Endothelial cell of umbilical vein (primary cell): Measurements from ENCODE around the gene MRPS30. TPM values are rescaled to one million over a fixed set of nuclear protein-coding genes. Genes with fewer than 3 reads are reported as not detected.

Experiments
- BruUV-seq: library from RNA; stranded (reverse); fragments of 400-500 nt; replicated peaks from 2 replicates; lab custom pipeline; 2021; lab: Mats Ljungman, UMichigan
- CTCF ChIA-PET: fragments of 300-600, 350-600 bp; sonication (Branson Sonifier 250); formaldehyde crosslinking; loops from one replicate; lab custom pipeline; 2021; ENCODE audit warnings: antibody characterized with exemption, inconsistent platforms; lab: Charles Lee
- POLR2A ChIA-PET: fragments of 300-600, 350-600 bp; sonication (Branson Sonifier 250); formaldehyde crosslinking; loops from one replicate; lab custom pipeline; 2021; ENCODE audit warnings: antibody characterized with exemption, inconsistent platforms; lab: Charles Lee
- DNase-seq: peaks from one replicate; pipeline ENCODE4 v3.0.0-alpha.2; 2011; ENCODE audit warnings: low read depth, low spot score
- FAIRE-seq: peaks from 2 replicates; lab custom pipeline; 2011; peaks lifted over from hg19 to GRCh38; lab: Jason Lieb, UNC
- H2AFZ ChIP-seq: 2 replicates; pipeline ENCODE4 v1.6.0; 2012; ENCODE audit warnings: low read depth, low read length, control low read depth, inconsistent platforms
- H3K27ac ChIP-seq: 2 replicates; pipeline ENCODE4 v1.5.1; 2011; ENCODE audit warnings: low read depth, mild to moderate bottlenecking, control low read depth, low read length, moderate library complexity; ENCODE audit not compliant: insufficient read depth
- H3K27me3 ChIP-seq, 2 experiments: 2 replicates each; pipeline versions ENCODE4 v1.6.0 to v1.6.1; 2011; ENCODE audit warnings: low read length in 2 of 2, mixed read lengths in 1 of 2; ENCODE audit not compliant: control insufficient read depth in 2 of 2, insufficient read depth in 2 of 2
- H3K36me3 ChIP-seq, 2 experiments: 2 replicates in 1 of 2; 3 replicates in 1 of 2; pipeline ENCODE4 v1.5.1; 2011; ENCODE audit warnings: low read length in 2 of 2, mild to moderate bottlenecking in 1 of 2, moderate library complexity in 1 of 2; ENCODE audit not compliant: control insufficient read depth in 2 of 2, insufficient read depth in 2 of 2; ENCODE audit errors: extremely low read depth in 1 of 2
- H3K4me1 ChIP-seq: 3 replicates; pipeline ENCODE4 v1.5.1; 2011; ENCODE audit warnings: mild to moderate bottlenecking, low read length; ENCODE audit not compliant: control insufficient read depth, insufficient read depth; ENCODE audit errors: extremely low read depth
- H3K4me2 ChIP-seq: 2 replicates; pipeline ENCODE4 v1.6.1; 2011; ENCODE audit warnings: low read length, control low read depth, mixed read lengths; ENCODE audit not compliant: insufficient read depth
- H3K4me3 ChIP-seq, 3 experiments: fragments of 200-600 bp in 1 of 3; sonication (generic), shearing (Covaris generic) in 1 of 3; replicated peaks in 1 of 3; 2 replicates each; pipeline ENCODE4 v1.5.1; 2011 to 2016; ENCODE audit warnings: control low read depth in 3 of 3, low read length in 3 of 3, mild to moderate bottlenecking in 2 of 3, inconsistent platforms in 1 of 3, low read depth in 1 of 3, moderate library complexity in 1 of 3; ENCODE audit not compliant: insufficient read depth in 1 of 3
- H3K79me2 ChIP-seq: 2 replicates; pipeline ENCODE4 v1.6.0; 2012; ENCODE audit warnings: low read length, inconsistent platforms; ENCODE audit not compliant: control insufficient read depth, insufficient read depth
- H3K9ac ChIP-seq: replicated peaks from 2 replicates; pipeline ENCODE3; 2011; ENCODE audit warnings: low read length, control low read depth; ENCODE audit not compliant: insufficient read depth; ENCODE audit errors: extremely low read depth
- H3K9me1 ChIP-seq: replicated peaks from 3 replicates; pipeline ENCODE4 v1.6.0; 2011; ENCODE audit warnings: mild to moderate bottlenecking, low read length; ENCODE audit not compliant: control insufficient read depth, insufficient read depth; ENCODE audit errors: extremely low read depth
- H3K9me3 ChIP-seq: replicated peaks from 2 replicates; pipeline ENCODE4 v1.5.1; 2012; ENCODE audit warnings: low read length, inconsistent platforms; ENCODE audit not compliant: control insufficient read depth, insufficient read depth
- H4K20me1 ChIP-seq: replicated peaks from 2 replicates; pipeline ENCODE3; 2011; ENCODE audit warnings: mild to moderate bottlenecking, low read length; ENCODE audit not compliant: control insufficient read depth, insufficient read depth; ENCODE audit errors: extremely low read depth
- CTCF ChIP-seq, 2 donors: IDR thresholded peaks; 1 replicate in 1 of 2; 2 replicates in 1 of 2; pipeline ENCODE4 v1.5.1; 2011; ENCODE audit warnings: low read length in 2 of 2, mild to moderate bottlenecking in 2 of 2, moderate library complexity in 2 of 2, control low read depth in 1 of 2, inconsistent platforms in 1 of 2, low read depth in 1 of 2; ENCODE audit not compliant: insufficient read depth in 1 of 2; ENCODE audit errors: extremely low read depth in 1 of 2
- EZH2 ChIP-seq: IDR thresholded peaks from 2 replicates; pipeline ENCODE4 v1.6.1; 2012; ENCODE audit warnings: borderline replicate concordance, low read depth, mild to moderate bottlenecking, moderate library complexity, low read length, inconsistent platforms; ENCODE audit not compliant: severe bottlenecking
- FOS ChIP-seq: IDR thresholded peaks from 2 replicates; pipeline ENCODE4 v1.6.1; 2011; ENCODE audit warnings: mild to moderate bottlenecking, low read length, moderate library complexity, borderline replicate concordance; ENCODE audit not compliant: insufficient read depth
- GATA2 ChIP-seq: IDR thresholded peaks from 2 replicates; pipeline ENCODE4 v1.7.0; 2011; ENCODE audit warnings: low read depth, mild to moderate bottlenecking, moderate library complexity, mixed read lengths, low read length; ENCODE audit not compliant: insufficient read length, insufficient read depth
- JUN ChIP-seq: IDR thresholded peaks from 2 replicates; pipeline ENCODE4 v1.6.1; 2011; ENCODE audit warnings: borderline replicate concordance, low read depth; ENCODE audit not compliant: insufficient read length, insufficient read depth
- MAX ChIP-seq: IDR thresholded peaks from 2 replicates; pipeline ENCODE4 v1.6.1; 2011; ENCODE audit not compliant: insufficient read depth, insufficient read length
- MYC ChIP-seq: IDR thresholded peaks from one replicate; pipeline ENCODE4 v1.6.1; 2011; ENCODE audit warnings: mild to moderate bottlenecking, low read depth, low read length
- POLR2A ChIP-seq: IDR thresholded peaks from 2 replicates; pipeline ENCODE4 v1.6.1; 2012; ENCODE audit warnings: low read depth, mild to moderate bottlenecking, control low read depth, low read length
- POLR2AphosphoS5 ChIP-seq: IDR thresholded peaks from 2 replicates; pipeline ENCODE4 v1.6.1; 2012; ENCODE audit warnings: low read depth, mild to moderate bottlenecking, control low read depth, low read length, moderate library complexity; ENCODE audit not compliant: insufficient read depth
- dilution Hi-C: fragments of 300-500 bp; cut with MboI; formaldehyde crosslinking; loops from one replicate; pipeline ENCODE4 v1.15.0; 2019; ENCODE audit warnings: low sequenced_read_pairs; ENCODE audit not compliant: extremely low pct_ligation_motif_present
- intact Hi-C: fragments of 100-400 bp; cut with micrococcal nuclease; formaldehyde crosslinking; loops from one replicate; pipeline ENCODE4 v1.10.0; 2022
- polyA plus RNA-seq, 4 experiments: library from polyadenylated mRNA; depleted of rRNA in 3 of 4; stranded (reverse) in 3 of 4; unstranded in 1 of 4; fragments of >200 nt; gene quantifications; 2 replicates each; pipeline versions ENCODE4 v1.2.1 to v1.2.3, GENCODE V29; 2011 to 2012; ENCODE audit warnings: missing spikeins in 1 of 4
- total RNA-seq: library from RNA; stranded (reverse); gene quantifications from 2 replicates; pipeline ENCODE4 v1.2.3, GENCODE V29; 2021

MRPS30 gene
- total and polyA plus RNA-seq, 2 donors (not counting 3 experiments of a cell fraction or from before 2014, with no cell fraction given): 33.8 to 34.6 TPM

GRCh38 chr5:44797841-44798240 is 10.9 kb upstream of the MRPS30 start:
- ChIA-PET CTCF (no interaction called here), POLR2A (no interaction called here)
- H3K9me3 ChIP-seq: no peaks in the 10 kb centered on the region
- H3K4me2 ChIP-seq: no peak overlapping the region
- H3K36me3 ChIP-seq: no peaks in the 10 kb centered on the region
- no peak overlapping the region for H2AFZ ChIP-seq
- no peaks in the 10 kb centered on the region for H3K79me2 ChIP-seq
- no peak for TF ChIP-seq POLR2AphosphoS5
- no peak for TF ChIP-seq FOS
- TF ChIP-seq EZH2: no peak
- no peak for TF ChIP-seq JUN
- no peak for TF ChIP-seq GATA2
- TF ChIP-seq MAX: no peak
- no peak for TF ChIP-seq MYC
- TF ChIP-seq POLR2A: no peak
- no peak for TF ChIP-seq CTCF (IDR thresholded peaks at IDR 0.05; ENCODE audit: extremely low read depth in 1 of 2, insufficient read depth in 1 of 2, low read depth in 1 of 2, low read length in 2 of 2)
- H3K4me3 ChIP-seq: no peak overlapping the region
- no peak overlapping the region for H3K27ac ChIP-seq
- intact Hi-C loops: no loop called here
- no peak for DNase-seq
- no peaks in the 10 kb centered on the region for H4K20me1 ChIP-seq
- dilution Hi-C loops: no loop called here
- no peaks in the 10 kb centered on the region for H3K27me3 ChIP-seq
- H3K4me1 ChIP-seq: no peaks in the 10 kb centered on the region
- no peak for FAIRE-seq
- no peak overlapping the region for H3K9ac ChIP-seq
- no TSS peak for BruUV-seq
- H3K9me1 ChIP-seq: no peaks in the 10 kb centered on the region
